ENCODE measurements around the gene DPP6. TPM values are rescaled to one million over a fixed set of nuclear protein-coding genes. Genes with fewer than 3 reads are reported as not detected.

DPP6 gene
- total RNA-seq, 1 donor from 2014 or later = 0.39 TPM

DNA sequence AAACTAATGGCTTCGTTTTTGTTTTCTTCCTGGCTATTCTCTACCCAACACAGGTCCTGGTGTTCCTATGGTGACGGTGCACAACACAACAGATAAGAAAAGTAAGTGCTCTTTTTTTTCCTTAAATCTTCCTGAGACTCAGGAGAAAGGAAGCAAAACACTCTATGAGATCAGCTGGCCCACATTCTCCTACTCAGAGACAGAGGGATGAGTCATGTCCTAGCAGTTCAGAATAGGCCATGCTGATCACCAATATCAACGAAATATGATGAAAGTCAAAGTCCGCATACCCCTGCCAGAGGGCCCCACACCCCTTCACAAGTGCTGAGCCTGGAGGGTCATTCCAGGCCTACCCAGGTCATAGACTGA, 801.5 kb downstream of the DPP6 start:
- Histone ChIP-seq H3K9me3 (ENCODE audit: low read depth) (no peaks in the 10 kb centered on the region), H3K4me2 (no peak overlapping the region), H2AFZ (replicated peaks) (no peak overlapping the region), H3K4me3 (no peak overlapping the region), H3K4me1 (no peaks in the 10 kb centered on the region), H3K27me3 (no peaks in the 10 kb centered on the region), H4K20me1 (ENCODE audit: low read depth) (no peaks in the 10 kb centered on the region), H3K27ac (no peak overlapping the region), H3F3A (ENCODE audit: low read depth) (no peaks in the 10 kb centered on the region), H3K9ac (no peak overlapping the region), H3K36me3 (no peaks in the 10 kb centered on the region), H3K79me2 (ENCODE audit: low read depth) (no peaks in the 10 kb centered on the region)
- Mint-ChIP-seq H3K36me3 (no peaks in the 10 kb centered on the region), H3K27me3 (ENCODE audit: insufficient read depth, low read depth) (no peaks in the 10 kb centered on the region), H3K9me3 (peaks cover 14% of the 10 kb centered on the region), H3K4me1 (peaks cover 2% of the 10 kb centered on the region), H3K4me3 (no peak overlapping the region), H3K27ac (no peak overlapping the region)
- no peak for DNase-seq (ENCODE audit: low spot score)
- TF ChIP-seq EZH2 (IDR thresholded peaks at IDR 0.05) = no peak
- TF ChIP-seq EZH2phosphoT487 (IDR thresholded peaks at IDR 0.05) = no peak
- TF ChIP-seq, protein P1, sequence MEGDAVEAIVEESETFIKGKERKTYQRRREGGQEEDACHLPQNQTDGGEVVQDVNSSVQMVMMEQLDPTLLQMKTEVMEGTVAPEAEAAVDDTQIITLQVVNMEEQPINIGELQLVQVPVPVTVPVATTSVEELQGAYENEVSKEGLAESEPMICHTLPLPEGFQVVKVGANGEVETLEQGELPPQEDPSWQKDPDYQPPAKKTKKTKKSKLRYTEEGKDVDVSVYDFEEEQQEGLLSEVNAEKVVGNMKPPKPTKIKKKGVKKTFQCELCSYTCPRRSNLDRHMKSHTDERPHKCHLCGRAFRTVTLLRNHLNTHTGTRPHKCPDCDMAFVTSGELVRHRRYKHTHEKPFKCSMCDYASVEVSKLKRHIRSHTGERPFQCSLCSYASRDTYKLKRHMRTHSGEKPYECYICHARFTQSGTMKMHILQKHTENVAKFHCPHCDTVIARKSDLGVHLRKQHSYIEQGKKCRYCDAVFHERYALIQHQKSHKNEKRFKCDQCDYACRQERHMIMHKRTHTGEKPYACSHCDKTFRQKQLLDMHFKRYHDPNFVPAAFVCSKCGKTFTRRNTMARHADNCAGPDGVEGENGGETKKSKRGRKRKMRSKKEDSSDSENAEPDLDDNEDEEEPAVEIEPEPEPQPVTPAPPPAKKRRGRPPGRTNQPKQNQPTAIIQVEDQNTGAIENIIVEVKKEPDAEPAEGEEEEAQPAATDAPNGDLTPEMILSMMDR (IDR thresholded peaks at IDR 0.05) = no peak

DNA sequence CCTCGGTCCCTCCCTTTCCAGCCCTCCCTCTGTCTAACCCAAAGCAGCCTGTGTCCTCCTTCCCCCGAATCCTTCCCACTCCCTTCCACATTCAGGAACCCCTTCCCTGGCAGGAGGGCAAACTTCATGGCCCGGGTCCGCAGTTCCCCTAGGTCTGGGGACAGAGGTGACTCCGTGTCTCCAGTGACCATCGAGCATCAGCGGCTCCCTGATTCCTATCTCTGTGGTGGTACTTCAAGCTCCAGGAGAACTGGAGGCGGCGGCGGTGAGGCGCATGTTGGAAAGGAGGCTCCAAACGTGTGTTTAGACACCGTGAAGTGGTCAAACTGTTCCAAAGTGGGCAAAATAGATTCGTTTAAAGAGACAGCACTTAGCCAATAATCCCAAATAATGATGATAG, 802.6 kb downstream of the DPP6 start:
- Mint-ChIP-seq H3K9me3 (peaks cover 10% of the 10 kb centered on the region), H3K27ac (no peak overlapping the region), H3K4me1 (peaks cover 2% of the 10 kb centered on the region), H3K36me3 (no peaks in the 10 kb centered on the region), H3K4me3 (no peak overlapping the region), H3K27me3 (ENCODE audit: insufficient read depth, low read depth) (no peaks in the 10 kb centered on the region)
- H3K27ac ChIP-seq = no peak overlapping the region
- H3K36me3 ChIP-seq = no peaks in the 10 kb centered on the region
- H3K9ac ChIP-seq = no peak overlapping the region
- no peaks in the 10 kb centered on the region for H4K20me1 ChIP-seq (ENCODE audit: low read depth)
- H3K4me2 ChIP-seq = no peak overlapping the region
- TF ChIP-seq EZH2phosphoT487 (IDR thresholded peaks at IDR 0.05) (no peak), EZH2 (IDR thresholded peaks at IDR 0.05) (no peak)
- TF ChIP-seq, protein P1 (IDR thresholded peaks at IDR 0.05) = no peak
- H3F3A ChIP-seq (ENCODE audit: low read depth) = no peaks in the 10 kb centered on the region
- no peaks in the 10 kb centered on the region for H3K4me1 ChIP-seq
- DNase-seq (ENCODE audit: low spot score) = no peak
- no peaks in the 10 kb centered on the region for H3K79me2 ChIP-seq (ENCODE audit: low read depth)
- no peak overlapping the region for H3K4me3 ChIP-seq
- H2AFZ ChIP-seq (replicated peaks) = no peak overlapping the region
- no peaks in the 10 kb centered on the region for H3K9me3 ChIP-seq (ENCODE audit: low read depth)
- no peaks in the 10 kb centered on the region for H3K27me3 ChIP-seq

DNA sequence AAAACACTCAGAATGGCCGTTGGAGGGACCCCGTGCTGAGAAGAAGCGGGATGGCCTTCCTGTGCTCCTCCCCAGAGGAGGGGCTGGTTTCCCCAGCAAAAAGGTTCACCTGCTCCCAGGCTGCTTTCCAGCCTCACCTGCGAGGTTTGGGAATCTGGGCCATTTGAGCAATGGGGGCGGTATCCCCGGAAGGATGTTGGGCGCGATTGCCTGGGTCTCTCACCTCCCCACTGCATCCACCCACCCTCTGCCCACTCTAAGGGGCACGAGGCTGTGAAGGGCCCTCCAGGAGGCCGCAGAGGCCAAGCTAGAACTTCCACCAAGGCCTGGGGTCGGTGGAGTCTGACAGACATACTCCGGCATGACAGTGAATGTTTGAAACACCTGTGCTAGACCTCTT, 803.2 kb downstream of the DPP6 start:
- peaks cover 7% of the 10 kb centered on the region for H3K9me3 Mint-ChIP-seq
- no peaks in the 10 kb centered on the region for H3K27me3 Mint-ChIP-seq (ENCODE audit: insufficient read depth, low read depth)
- no peaks in the 10 kb centered on the region for H3K36me3 Mint-ChIP-seq

More for the DNA sequence above, 803.2 kb downstream of the DPP6 start:
- Histone ChIP-seq H3K9me3 (ENCODE audit: low read depth) (no peaks in the 10 kb centered on the region), H3K36me3 (no peaks in the 10 kb centered on the region), H3K79me2 (ENCODE audit: low read depth) (no peaks in the 10 kb centered on the region), H3K9ac (no peak overlapping the region), H3K27me3 (no peaks in the 10 kb centered on the region), H3K27ac (no peak overlapping the region), H3K4me1 (no peaks in the 10 kb centered on the region), H3K4me3 (no peak overlapping the region), H4K20me1 (ENCODE audit: low read depth) (no peaks in the 10 kb centered on the region), H3K4me2 (no peak overlapping the region), H2AFZ (replicated peaks) (no peak overlapping the region), H3F3A (ENCODE audit: low read depth) (no peaks in the 10 kb centered on the region)
- H3K4me3 Mint-ChIP-seq = no peak overlapping the region
- no peak overlapping the region for H3K27ac Mint-ChIP-seq
- TF ChIP-seq, protein P1 (IDR thresholded peaks at IDR 0.05) = no peak
- TF ChIP-seq EZH2phosphoT487 (IDR thresholded peaks at IDR 0.05) (no peak), EZH2 (IDR thresholded peaks at IDR 0.05) (no peak)
- DNase-seq (ENCODE audit: low spot score) = no peak
- H3K4me1 Mint-ChIP-seq = peaks cover 2% of the 10 kb centered on the region

Data from neural progenitor cell (in vitro differentiated cells).